ENCODE measurements around the gene MYO3B.

DNA sequence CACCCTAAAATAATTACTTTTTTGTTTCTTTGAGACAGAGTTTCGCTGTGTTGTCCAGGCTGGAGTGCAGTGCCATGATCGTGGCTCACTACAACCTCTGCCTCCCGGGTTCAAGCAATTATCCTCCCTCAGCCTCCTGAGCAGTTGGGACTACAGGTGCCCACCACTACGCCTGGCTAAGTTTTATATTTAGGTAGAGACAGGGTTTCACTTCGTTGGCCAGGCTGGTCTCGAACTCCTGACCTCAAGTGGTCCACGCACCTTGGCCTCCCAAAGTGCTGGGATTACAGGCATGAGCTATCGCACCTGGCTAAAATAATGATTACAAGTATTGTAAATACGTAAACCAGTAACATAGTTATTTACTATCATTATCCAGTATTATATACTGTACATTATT lies 279.8 kb downstream of the MYO3B start:
- TF ChIP-seq, protein P1, sequence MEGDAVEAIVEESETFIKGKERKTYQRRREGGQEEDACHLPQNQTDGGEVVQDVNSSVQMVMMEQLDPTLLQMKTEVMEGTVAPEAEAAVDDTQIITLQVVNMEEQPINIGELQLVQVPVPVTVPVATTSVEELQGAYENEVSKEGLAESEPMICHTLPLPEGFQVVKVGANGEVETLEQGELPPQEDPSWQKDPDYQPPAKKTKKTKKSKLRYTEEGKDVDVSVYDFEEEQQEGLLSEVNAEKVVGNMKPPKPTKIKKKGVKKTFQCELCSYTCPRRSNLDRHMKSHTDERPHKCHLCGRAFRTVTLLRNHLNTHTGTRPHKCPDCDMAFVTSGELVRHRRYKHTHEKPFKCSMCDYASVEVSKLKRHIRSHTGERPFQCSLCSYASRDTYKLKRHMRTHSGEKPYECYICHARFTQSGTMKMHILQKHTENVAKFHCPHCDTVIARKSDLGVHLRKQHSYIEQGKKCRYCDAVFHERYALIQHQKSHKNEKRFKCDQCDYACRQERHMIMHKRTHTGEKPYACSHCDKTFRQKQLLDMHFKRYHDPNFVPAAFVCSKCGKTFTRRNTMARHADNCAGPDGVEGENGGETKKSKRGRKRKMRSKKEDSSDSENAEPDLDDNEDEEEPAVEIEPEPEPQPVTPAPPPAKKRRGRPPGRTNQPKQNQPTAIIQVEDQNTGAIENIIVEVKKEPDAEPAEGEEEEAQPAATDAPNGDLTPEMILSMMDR (IDR thresholded peaks at IDR 0.05; ENCODE audit: extremely low read depth in 1 of 2, insufficient read depth in 1 of 2, low read depth in 1 of 2, low read length in 2 of 2) = no peak
- TF ChIP-seq POLR2A (IDR thresholded peaks at IDR 0.05; ENCODE audit: low read depth, low read length) = no peak
